GM18873 (cell line): Measurements from ENCODE around the gene RPL39.
"Not testable (repeated sequence)": the region's sequence is repeated elsewhere in the genome, so short reads cannot be mapped to it uniquely, and the experiment has no call there.

Source experiments
- ATAC-seq: cut with Tn5 transposase; IDR thresholded peaks from one replicate; pipeline ENCODE4 v1.9.1; 2021; ENCODE audit warnings: mild to moderate bottlenecking, moderate library complexity, moderate number of reproducible peaks; ENCODE audit not compliant: unreplicated experiment, low FRiP score

RPL39 gene

DNA sequence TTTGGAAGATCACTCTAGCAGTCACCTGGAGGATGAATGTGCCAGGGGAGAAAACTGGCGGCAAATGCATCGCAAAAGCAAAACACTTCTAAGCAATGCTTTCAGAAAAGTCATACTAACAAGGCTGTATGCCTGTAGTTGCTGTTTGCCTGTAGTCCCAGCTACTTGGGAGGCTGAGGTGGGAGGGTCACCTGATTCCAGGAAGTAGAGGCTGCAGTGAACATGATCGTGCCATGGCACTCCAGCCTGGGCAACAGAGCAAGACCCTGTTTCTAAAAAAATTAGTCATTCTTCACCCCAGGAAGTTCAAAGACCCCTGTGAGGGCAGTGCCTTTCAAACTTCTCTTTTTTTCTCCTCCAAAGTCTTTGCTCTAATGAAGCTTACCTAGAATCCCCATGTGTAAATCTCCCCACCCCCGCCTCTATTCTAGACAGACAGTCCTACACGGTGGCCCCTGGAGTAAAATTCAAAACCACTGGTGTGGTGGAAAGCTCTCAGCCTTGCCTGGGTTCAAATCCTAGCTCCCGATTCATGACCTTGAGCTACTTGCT is 27.5 kb downstream of the RPL39 start:
- ATAC-seq, result no peak

GRCh38 chrX:119763181-119763580 is 28.2 kb downstream of the RPL39 start:
- ATAC-seq, result no peak

DNA sequence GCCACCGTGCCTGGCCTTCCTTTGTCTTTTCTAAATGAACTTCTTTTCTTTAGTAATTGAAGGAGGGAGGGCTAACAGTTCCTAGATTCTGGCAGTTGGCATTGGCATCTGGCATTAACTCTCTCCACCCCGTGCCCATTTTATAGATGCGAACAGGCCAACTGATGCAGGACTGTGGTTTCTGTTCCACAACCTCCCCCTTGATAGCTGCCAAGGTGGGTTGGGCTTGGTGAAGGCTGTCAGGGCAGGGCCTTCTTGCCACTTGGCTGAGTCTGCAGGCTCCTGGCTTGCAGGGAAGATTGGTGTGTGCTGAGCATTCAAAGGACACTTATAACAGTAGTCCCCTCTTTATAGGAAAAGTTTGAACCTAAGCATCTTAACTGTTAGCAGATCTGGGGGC is 28.7 kb downstream of the RPL39 start:
- no peak for ATAC-seq

- ATAC-seq, result no peak
Measured at GRCh38 chrX:119760026-119760877, 31.2 kb downstream of the RPL39 start.

- no peak for ATAC-seq
Measured at GRCh38 chrX:119759248-119759766, 32.1 kb downstream of the RPL39 start.

GRCh38 chrX:119758731-119759247 is 32.6 kb downstream of the RPL39 start:
- no peak for ATAC-seq

GRCh38 chrX:119757979-119758730 is 33.3 kb downstream of the RPL39 start, which contains the start of gene SOWAHD:
Gene SOWAHD (plus strand): TSS chrX:119758588. CDS start chrX:119758668, 80 bp downstream.
- no peak for ATAC-seq

DNA sequence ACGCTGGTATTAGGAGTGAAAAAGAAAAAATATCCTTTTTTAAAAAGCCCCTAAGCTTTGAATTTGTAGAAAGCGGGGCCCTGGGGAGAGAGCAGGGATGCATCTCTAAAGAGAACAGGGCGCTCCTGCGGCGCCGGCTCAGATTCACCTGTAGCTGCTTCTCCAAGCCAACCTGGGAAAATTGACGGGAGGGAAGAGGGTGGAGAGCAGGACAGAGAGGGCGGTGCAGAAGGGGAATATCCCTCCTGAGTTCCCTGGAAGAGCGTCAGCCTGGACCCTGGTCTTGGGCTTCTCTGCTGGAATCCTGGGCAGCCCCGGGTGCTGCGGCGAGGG is 33.8 kb downstream of the RPL39 start:
- ATAC-seq, result no peak

GRCh38 chrX:119756926-119757635 is 34.3 kb downstream of the RPL39 start:
- no peak for ATAC-seq

GRCh38 chrX:119755981-119756533 is 35.4 kb downstream of the RPL39 start:
- ATAC-seq, result peak; percentile 79

DNA sequence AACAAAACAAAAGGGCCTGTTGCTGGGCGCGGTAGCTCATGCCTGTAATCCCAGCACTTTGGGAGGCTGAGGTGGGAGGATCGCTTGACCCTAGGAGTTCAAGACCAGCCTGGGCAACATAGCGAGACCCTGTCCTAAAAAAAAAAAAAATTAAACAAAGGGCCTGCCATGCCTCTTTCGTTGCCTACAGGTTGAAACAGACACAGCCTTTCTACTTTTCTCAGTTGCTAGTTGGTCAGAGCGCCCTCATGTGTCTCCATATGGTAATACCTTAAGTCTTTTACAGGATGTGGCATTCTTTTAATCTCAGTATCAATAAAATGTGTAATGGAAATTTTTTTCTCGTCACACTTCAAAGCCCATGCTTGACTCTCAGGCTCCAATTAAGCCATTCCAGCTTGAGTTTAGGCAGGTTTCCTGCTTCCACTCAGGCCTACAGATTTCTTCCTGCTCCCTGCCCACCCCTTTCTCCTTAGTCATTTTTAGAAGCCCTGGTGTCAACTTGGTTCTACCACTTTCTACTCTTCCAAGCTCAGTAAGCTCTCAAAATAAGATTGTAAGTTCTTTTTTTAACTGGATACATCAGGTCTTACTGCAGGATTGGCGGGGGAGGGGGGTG is 37.7 kb downstream of the RPL39 start:
- no peak for ATAC-seq

- ATAC-seq, result no peak
Measured at GRCh38 chrX:119753001-119753400, 38.4 kb downstream of the RPL39 start.

DNA sequence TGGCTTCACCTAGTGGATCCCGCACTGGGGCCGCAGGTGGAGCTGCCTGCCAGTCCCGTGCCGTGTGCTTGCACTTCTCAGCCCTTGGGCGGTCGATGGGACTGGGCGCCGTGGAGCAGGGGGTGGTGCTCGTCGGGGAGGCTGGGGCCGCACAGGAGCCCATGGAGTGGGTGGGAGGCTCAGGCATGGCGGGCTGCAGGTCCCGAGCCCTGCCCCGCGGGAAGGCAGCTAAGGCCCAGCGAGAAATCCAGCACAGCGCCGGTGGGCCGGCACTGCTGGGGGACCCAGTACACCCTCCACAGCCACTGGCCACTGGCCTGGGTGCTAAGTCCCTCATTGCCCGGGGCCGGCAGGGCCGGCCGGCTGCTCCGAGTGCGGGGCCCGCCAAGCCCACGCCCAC is 40.7 kb downstream of the RPL39 start:
- ATAC-seq, result not testable (repeated sequence)

- not testable (repeated sequence) for ATAC-seq
Measured at GRCh38 chrX:119750131-119750530, 41.3 kb downstream of the RPL39 start.

DNA sequence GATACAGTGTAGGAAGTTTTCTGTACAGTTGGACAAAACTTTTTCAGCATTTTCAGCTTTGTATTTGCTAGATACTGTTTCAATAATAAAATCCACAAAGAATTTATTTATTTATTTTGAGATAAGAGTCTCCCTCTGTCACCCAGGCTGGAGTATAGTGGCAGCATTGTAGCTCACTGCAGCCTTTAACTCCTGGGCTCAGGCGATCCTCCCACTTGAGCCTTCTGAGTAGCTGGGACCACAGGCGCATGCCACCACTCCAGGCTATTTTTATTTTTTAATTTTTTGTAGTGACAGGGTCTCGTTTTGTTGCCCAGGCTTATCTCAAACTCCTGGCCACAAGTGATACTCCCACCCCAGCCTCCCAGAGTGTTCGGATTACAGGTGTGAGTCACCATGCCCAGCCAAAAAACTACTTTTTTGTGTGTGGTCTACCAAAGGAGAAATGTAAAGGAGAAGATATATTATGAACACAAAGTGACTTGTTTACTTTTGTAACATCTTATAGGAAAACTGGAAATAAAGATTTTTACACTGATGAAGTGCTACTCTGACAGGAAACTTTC is 46.1 kb downstream of the RPL39 start:
- ATAC-seq, result no peak

DNA sequence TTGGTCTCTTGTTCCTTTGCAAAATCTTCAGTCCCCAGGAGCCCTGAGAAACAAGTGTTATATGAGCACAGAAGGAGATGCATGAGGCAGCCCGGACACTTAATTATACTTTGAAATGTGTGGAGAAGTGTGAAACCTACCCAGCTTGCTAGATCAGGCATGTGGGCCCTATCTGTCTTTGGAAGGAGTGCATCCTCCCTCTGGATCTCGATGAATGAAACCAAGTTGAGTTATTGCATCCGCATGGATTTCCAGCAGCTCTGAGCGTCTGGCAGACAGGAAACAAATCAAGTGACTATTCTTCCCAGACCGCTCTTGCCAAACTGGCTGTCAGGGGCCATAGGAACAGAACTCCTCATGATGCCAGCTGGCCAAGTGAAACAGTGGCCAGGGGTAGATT is 52.7 kb downstream of the RPL39 start:
- no peak for ATAC-seq
